HG03139 (cell line): ENCODE measurements around the gene PDZD2.
"Not testable (repeated sequence)": the region's sequence is repeated elsewhere in the genome, so short reads cannot be mapped to it uniquely, and the experiment has no call there.

ENCODE experiments used
- ATAC-seq: cut with Tn5 transposase; IDR thresholded peaks from one replicate; pipeline ENCODE4 v1.9.1; 2021; ENCODE audit not compliant: unreplicated experiment

The PDZD2 gene

DNA sequence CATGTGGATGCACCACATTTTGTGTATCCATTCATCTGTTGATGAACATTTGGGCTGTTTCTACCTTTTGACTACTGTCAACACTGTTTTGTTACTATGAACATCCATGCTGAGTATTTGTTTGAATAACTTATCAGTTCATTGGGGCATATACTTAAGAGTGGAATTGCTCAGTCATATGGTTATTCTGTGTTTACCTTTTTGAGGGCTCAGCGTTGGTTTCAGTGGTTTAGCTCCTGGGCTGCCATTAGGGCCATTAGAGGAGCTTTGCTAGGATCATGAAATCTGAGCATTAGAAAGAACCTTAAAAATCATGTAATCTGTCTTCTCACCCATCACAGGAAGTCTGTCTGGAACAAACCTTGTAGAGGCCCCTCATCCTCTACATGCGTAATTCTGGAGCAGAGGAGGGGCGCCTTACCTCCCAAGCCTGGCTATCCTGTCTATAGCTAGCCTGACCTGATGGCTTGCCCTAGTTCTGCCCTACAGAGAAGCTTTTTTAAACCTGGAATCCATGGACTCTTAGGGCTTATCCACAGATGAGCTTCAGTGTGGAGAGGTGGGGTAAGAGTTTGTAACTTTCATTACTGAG is 92.9 kb downstream of the PDZD2 start:
- ATAC-seq, result no peak

DNA sequence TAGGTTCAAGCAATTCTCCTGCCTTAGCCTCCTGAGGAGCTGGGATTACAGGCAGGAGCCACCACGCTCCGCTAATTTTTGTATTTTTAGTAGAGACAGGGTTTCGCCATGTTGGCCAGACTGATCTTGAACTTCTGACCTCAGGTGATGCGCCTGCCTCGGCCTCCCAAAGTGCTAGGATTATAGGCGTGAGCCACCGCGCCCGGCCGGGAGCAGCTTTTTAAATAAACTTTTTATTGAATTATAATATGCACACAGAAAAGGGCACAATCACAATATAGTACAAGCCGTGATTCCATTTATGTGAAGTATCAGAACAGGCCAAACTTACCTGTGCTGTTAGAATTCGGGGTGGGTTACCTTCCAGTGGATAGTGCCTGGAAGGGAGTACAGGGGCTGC is 93.9 kb downstream of the PDZD2 start:
- ATAC-seq, result not testable (repeated sequence)

DNA sequence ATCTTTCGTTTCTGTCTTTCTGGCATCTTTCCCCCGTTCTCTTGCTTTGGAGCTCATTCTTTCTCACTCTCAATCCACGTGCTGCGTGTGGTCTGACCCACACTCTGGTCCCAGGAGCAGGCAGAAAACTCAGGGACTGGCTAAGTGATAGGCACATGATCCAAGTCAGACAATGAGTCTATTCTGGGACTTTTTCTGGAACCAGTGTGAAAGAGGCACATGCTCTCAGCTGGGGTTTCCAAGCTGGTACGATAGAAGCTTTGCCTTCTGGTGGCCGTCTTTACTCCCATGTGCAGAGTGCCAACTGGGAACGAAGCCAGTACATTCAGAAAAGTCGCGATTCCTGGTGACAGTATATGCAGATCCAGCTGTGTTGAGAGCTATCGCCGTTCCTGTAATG is 94.4 kb downstream of the PDZD2 start:
- no peak for ATAC-seq

DNA sequence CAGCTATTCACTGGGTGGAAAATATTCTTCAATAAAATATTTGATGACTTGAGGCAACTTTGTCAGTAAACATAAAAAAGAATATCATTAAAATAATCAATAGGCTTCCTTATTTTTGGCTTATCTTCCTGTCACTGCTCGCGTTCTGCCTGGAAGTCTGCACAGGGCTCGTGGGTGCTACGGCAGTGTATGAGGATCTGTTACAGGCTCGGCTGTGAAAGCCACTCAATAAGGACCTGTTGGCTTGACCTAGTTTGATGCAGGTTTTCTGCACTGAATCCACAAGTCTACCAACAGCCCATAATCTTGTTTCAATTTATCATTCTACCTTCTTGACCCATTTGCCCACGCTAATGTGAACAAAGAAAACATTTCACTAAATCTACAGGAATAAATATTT is 97.2 kb downstream of the PDZD2 start:
- ATAC-seq, result no peak

DNA sequence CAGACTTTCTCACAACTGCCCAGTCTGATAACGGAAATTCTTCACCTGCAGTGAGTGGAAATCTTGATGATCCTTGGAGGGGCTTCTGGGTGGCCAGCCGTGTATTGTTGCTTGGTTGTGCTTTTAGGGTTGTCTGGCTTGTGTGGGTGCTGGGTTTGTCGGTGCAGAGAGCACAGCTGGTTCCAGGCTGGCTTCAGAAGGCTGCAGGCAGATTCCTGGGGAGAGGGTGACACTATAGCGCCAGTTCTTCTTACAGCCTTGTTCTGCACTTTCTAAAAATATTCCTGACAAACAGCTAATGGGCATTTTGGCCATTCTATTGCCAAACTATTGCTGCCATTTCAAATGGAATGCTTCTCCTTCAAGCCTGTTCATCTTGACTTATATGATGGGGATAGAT is 99.3 kb downstream of the PDZD2 start:
- ATAC-seq, result no peak

DNA sequence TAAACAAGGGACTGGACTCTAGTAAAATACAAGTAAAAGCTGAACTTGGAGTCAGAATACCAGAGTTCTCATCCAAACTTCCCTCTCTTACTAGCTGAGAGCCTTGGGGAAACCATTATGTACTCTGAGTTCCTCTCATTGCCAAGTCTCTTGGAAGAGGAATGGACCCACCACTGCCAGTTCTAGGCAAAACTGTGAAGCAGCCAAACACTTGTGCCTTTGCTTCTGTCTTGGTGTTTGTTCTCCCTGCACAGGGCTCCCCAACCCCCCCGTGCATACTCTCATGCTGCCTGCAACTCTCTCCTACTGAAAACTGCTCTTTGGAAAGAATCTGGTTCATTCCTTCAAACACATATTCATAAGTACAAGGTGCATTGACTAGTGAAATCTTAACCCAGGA is 102.6 kb downstream of the PDZD2 start:
- no peak for ATAC-seq

DNA sequence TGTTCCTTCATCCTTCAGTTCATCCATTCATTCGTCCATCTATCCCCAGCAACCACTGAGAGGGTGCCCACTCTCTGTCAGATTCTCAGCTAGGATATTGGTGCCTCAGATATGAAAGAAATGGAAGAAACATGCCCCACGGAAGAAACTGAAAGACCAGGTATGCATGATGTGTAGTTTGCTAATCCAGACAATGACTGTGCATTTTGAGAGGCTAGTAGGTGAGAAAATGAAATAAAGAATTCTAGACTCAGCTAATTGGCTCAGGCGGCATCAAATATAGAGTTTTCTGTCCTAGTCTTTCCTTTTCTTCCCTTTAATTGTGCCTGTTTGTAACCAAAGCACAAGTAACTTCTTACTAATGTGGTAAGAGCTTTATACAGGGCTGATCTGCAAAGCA is 104.7 kb downstream of the PDZD2 start:
- ATAC-seq, result no peak

DNA sequence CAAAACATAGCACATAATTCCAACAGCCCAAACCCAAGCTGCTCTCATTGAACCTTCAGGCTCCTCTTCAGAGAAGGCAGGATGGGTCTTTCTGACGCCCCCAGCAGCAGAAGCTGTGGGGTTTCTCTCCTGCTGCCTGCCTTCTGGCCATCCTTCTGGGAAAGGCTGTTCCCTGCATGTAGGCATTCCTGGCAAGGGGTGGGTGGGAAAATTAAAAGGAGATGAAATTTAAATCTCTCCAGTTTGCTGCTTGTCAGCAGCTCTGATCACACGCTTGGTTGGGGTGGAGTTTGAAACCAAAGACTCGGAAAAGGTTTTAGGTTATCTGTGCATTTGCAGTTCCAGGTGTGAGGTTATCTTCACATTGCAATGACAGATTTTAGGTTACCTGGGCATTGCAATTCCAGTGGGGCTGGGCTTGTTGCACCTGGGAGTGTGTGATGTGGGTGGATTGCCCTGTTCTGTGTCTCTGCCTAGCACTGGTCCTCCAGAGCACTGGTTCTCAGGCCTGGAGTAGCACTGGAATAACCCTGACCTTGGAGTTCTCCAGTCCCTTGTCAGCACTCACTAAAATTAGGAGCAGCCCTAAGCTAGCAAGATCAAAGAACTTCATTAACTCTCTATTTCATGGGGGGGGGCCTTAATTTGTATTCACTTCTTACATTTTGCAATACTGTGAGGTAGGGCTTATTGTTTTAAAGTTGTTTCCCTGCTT is 109.7 kb downstream of the PDZD2 start:
- ATAC-seq, result no peak

DNA sequence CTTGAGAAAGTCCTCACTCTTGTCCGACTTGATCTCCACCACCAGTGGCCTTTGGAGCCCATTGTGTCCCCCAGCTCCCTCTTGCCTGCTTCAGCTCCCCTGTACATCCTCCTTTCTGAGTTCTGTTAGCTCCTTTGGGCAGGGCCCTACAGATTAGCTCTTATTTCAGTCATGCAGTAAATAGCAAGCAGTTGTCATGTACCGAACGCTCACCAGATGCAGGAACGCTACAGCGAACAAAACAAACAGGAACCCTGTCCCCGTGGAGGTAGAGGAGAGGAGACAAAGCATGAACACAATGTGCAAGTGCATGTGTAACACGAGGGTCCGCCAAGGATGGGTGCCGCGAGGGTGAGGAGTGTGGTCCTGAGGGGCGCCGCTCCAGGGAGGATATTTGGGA is 111.3 kb downstream of the PDZD2 start:
- ATAC-seq, result no peak

DNA sequence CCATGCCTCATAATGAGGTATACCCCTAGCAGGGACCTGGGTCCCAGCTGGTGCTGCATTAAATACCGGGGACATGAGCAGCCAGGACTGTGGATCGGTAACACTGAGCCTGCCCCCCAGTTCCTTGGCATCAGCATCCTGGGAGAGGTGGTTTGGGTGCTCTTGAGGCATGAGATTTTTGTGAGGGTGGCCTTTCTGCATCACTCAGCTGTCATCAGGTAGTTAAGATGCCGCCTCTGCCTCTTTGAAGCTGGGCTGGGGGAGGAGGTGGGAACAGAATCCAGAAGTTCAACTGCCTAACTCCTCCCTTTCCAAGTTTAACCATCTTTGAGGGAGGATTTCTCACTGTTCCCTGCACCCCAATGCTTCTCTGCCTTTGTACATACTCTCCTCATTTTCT is 112.7 kb downstream of the PDZD2 start:
- ATAC-seq, result no peak

DNA sequence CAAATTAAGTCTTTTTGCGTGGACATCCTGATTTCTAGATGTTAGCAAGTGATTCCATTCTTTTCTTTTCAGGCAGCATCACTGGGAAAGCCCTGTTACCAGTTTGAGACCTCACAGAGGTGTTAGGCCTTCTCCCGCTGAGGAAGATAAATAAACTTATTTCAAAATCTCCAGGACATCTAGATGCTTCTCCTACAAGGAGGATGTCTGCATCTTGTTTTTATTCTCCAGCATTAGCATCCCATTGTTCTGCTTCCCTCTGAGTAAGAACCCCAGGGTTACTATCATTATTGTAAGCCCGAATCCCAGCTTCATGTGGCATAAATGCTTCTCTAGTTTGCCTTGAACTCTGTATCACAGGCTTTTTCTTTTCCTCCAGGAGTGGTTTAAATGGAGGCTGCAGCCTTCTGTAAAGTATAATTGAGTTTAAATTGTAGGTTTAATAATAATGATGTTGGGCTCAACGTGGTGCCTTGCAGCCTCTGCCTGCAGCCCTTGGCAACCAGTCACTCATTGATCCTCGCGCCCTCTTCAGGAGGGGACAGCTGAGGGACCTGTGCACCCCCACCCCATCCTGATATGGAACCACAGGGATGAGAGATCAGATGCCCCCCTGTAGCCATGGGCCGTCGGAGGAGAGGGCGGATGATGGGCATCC is 114.9 kb downstream of the PDZD2 start:
- ATAC-seq, result no peak

DNA sequence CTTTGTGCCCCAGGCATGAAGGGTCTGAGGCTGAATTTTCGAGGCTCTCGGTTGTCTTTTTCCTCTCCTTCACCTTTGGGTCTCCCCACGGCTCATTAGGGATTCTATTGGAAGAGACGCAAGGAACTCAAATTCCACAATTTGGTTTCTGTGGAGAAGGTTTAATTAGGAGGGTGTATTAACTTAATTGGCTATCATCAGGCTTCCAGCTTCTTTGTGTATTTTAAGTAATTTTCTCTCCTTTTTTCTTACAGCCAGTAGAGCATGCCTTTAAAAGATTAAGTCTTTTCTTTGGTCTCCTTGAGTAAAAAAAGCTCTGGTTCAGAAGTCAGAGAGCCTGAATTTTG is 115.4 kb downstream of the PDZD2 start:
- no peak for ATAC-seq

DNA sequence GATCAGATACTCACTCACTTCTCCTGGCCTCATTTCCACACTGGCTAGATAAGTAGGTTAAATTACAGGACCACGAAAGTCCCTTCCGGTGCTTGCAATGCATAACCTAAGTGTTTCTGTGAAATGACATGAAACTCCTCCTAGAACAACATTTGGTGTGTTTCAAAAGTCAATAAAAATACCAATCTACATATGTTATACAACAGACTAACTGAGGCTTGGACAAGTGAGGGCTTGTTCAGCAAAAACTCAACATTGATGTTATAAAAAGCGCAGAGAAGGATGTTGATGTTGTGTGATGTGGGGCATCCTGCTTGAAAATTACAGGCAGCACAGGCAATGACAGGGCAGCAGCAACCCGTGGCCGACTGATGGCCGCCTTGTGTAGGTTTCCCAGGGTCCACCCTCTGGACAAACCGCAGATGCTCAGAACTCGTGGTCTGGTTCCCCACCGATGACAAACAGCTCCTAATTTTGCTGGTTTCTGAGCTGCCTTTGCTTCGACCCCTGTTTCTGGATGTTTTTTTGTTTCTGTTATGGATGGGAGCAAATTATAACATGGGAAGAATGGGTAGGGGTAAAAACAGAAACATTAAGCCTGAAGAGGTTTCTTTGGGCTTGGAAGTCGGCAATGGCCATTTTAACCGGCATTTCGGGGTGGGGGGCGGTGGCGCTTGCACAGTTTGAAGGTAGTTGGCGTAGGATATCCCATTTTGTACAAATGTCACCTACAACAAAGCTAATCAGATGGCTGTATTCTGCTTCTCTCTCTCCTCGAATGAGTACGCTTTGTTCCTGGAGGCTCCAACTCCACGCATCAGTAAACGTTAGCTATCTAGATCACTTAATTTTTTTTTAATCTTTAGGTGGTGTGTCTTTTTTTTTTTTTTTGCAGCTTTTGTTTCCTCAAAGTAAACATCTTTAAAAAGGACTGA is 116.1 kb downstream of the PDZD2 start:
- no peak for ATAC-seq

DNA sequence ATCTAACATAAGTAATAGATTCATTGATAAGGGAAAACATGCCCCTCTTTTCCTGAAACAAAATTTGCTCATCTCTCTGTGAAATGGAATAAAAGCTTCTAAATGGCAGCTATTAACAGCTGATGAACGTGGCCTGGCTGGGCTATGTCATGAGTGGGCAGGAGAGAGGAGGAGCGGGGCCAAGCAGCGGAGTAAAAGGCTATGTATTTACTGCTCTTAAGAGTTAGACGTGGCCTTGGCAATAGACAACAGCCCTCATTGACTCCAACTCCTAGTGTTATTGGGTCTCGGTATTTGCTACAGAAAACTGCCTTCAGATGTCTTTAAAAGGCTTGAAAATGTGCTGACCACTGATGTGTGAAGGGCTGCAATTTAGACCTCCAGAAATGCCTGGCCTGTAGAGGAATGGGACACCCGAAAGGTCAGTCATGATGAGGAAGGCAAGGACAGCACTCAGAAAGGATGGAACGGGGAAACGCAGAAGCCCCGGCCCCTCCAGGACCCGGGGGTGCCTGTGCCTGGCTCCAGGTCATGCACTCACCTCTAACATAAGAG is 116.8 kb downstream of the PDZD2 start:
- no peak for ATAC-seq

DNA sequence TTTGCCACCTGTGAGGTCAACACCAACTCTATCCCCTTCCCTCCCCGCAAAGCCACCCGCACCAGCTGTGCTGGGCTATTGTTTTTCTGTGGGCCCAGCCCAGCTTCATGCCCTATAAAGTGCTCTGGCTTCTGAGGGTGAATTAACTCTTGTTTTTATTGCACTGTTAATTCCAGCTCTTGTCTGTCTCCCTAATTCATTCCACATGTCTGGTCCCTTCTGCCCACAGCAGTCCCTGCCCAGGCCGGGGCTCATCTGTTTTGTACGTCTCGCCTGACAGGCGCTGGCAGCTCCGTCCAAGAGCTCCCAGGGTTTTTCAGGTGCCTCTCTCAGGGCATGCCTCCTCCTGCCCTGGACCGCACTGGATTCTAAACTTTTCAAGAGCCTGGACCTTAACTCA is 118.9 kb downstream of the PDZD2 start:
- no peak for ATAC-seq

DNA sequence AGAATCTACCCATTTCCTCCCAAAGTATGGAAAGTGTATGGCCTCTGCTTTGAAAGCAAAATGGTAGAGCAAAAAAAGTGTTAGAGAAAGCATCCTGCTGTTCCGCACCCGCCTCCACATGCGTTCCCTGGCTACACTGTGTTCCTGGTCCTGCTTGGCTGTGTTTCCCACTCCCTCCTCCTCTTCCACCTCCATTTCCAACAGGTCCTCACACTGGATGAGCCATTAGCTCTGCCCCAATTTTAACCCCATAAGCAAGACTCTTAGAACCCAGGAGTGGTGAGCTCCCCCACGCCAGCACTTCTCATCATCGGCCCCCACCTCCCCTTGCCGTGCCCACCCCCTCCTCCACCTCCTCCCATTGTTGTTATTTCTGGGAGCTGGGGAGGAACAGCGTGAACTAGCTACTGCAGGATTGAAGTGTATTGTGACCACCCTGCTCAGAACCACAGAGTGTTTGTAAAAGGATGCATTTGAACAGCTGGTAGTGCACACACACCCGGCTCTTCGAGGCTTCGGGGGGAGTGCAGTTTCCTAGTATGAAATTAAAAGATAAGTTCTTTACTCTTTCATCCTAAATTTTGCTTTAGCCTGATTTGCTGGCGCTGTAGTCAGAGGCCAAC is 120.0 kb downstream of the PDZD2 start:
- no peak for ATAC-seq

DNA sequence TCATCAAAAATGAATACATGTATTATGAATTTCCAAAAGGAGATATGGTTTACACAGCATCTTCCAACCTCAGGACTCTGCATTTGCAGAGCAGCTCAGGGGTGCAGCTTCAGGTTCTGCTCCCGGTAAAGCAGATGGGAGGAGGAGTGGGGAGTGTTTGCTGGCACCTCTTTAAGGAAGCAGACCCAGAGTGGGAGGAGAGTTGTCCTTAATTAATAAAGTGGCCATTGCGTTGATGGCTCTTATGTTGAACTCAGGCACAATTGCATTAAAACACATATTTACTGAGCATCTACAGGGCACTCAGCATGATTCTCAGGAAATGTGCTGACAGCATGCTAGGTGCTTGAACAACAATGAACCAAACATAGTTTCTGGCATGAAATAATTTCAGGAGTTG is 121.0 kb downstream of the PDZD2 start:
- ATAC-seq, result no peak

DNA sequence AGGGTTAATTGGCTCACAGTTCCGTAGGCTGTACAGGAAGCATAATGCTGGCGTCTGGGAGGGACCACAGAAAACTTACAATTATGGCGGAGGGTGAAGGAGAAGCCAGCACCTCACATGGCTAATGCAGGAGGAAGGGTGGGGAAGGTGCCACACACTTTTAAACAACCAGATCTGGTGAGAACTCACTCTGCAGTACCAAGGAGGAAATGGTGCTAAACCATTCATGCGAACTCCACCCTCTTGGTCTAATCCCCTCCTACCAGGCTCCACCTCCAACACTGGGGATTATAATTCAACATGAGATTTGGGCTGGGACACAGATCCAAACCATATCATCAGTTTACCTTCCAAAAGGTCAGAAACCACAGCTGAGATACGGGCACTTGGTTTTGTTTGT is 122.9 kb downstream of the PDZD2 start:
- ATAC-seq, result no peak

DNA sequence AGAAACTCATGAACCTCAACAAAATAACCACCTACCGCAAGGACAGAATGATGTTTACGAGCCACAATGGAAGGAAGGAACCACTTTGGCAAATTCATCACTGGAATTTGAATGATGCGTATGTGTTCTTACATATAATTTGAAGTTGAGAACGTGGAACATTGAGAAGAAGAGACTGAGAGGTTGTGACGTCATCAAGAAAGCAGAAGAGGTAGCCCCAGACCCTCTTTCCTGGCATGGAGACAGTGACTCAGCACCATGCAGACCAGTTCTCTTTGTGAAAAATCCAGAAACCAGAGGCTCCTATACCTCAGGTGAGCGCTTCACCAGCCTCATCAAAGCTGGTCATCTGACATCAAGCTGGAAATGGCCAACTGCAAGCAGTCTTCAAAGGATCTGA is 124.5 kb downstream of the PDZD2 start:
- no peak for ATAC-seq

DNA sequence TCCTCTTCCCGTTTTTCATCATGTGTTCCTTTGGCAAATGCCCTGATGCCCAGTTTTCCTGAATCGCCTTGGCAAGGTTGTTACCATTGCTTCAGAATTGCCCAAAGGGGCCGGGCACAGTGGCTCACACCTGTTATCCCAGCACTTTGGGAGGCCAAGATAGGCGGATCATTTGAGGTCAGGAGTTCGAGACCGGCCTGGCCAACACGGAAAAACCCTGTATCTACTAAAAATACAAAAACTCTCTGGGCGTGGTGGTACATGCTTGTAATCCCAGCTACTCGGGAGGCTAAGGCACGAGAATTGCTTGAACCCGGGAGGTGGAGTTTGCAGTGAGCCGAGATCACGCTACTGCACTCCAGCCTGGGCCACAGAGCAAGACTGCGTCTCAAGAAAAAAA is 125.8 kb downstream of the PDZD2 start:
- ATAC-seq, result not testable (repeated sequence)
